HepG2 (cell line): ENCODE results near the gene GNB3. TPM values are rescaled to one million over a fixed set of nuclear protein-coding genes. Genes with fewer than 3 reads are reported as not detected.

ENCODE experiments used
- ATAC-seq: fragments of 200-7000 bp; cut with Tn5 transposase; 3 replicates; pipeline ENCODE4 v1.9.1; 2020; ENCODE audit warnings: mild to moderate bottlenecking, moderate library complexity
- BruUV-seq: library from RNA; stranded (reverse); fragments of 400-500 nt; replicated peaks from 2 replicates; lab custom pipeline; 2021; lab: Mats Ljungman, UMichigan
- CTCF ChIA-PET: fragments of 300-600 bp; formaldehyde crosslinking; extraction: SDS; loops from one replicate; lab custom pipeline; 2021; ENCODE audit warnings: low total read pairs, inconsistent platforms, low intra/inter-chr PET ratio; lab: Yijun Ruan, JAX
- POLR2A ChIA-PET: fragments of 350-600 bp; sonication (Branson Sonifier 250); formaldehyde crosslinking; loops from one replicate; lab custom pipeline; 2020; ENCODE audit warnings: antibody characterized with exemption, inconsistent platforms; lab: Yijun Ruan, JAX
- DNase-seq: peaks from one replicate; pipeline ENCODE4 v3.0.0-alpha.2; 2015; ENCODE audit warnings: low spot score
- FAIRE-seq: peaks from 3 replicates; lab custom pipeline; 2011; peaks lifted over from hg19 to GRCh38; lab: Jason Lieb, UNC
- H2AFZ ChIP-seq: one replicate; pipeline ENCODE4 v1.6.1; 2011; ENCODE audit warnings: low read length, inconsistent platforms
- H3K27ac ChIP-seq: fragments of 300-600 bp; 3 replicates; pipeline ENCODE4 v1.8.0; 2011; ENCODE audit warnings: mixed run types, mild to moderate bottlenecking, mixed read lengths, low read length, inconsistent platforms; ENCODE audit not compliant: insufficient read depth; ENCODE audit errors: extremely low read length
- H3K27me3 ChIP-seq, 2 experiments: fragments of 200-600 bp in 1 of 2; 2 replicates in 1 of 2; 3 replicates in 1 of 2; pipeline versions ENCODE4 v1.6.0 to v1.8.0; 2011; ENCODE audit warnings: low read length in 2 of 2, mild to moderate bottlenecking in 2 of 2, moderate library complexity in 2 of 2, inconsistent platforms in 1 of 2; ENCODE audit not compliant: insufficient read depth in 2 of 2, control insufficient read depth in 1 of 2
- H3K36me3 ChIP-seq, 2 experiments: fragments of 200-600 bp in 1 of 2; replicated peaks in 1 of 2; 2 replicates in 1 of 2; 3 replicates in 1 of 2; pipeline versions ENCODE4 v1.5.1 to v1.8.0; 2011; ENCODE audit warnings: low read length in 2 of 2, inconsistent platforms in 1 of 2; ENCODE audit not compliant: insufficient read depth in 2 of 2, control insufficient read depth in 1 of 2
- H3K4me1 ChIP-seq: 2 replicates; pipeline ENCODE4 v1.5.1; 2012; ENCODE audit warnings: low read length, inconsistent platforms; ENCODE audit not compliant: insufficient read depth
- H3K4me2 ChIP-seq: 2 replicates; pipeline ENCODE4 v1.6.0; 2011; ENCODE audit warnings: low read depth, low read length, inconsistent platforms
- H3K4me3 ChIP-seq, 3 experiments: fragments of 200-600 bp in 1 of 3; sonication (generic), shearing (Covaris generic) in 1 of 3; replicated peaks in 1 of 3; 2 replicates each; pipeline ENCODE4 v1.5.1; 2011 to 2016; ENCODE audit warnings: low read length in 3 of 3, inconsistent platforms in 2 of 3, low read depth in 2 of 3, mild to moderate bottlenecking in 2 of 3, control low read depth in 1 of 3, mixed read lengths in 1 of 3; ENCODE audit not compliant: insufficient read depth in 1 of 3
- H3K79me2 ChIP-seq: one replicate; pipeline ENCODE4 v1.6.1; 2011; ENCODE audit warnings: low read length, inconsistent platforms; ENCODE audit not compliant: insufficient read depth
- H3K9ac ChIP-seq: 2 replicates; pipeline ENCODE4 v1.6.0; 2011; ENCODE audit warnings: mild to moderate bottlenecking, low read depth, low read length, inconsistent platforms; ENCODE audit not compliant: insufficient read depth
- H3K9me3 ChIP-seq: 2 replicates; pipeline ENCODE4 v1.5.1; 2012; ENCODE audit warnings: mild to moderate bottlenecking, low read length
- H4K20me1 ChIP-seq: 2 replicates; pipeline ENCODE4 v1.6.0; 2011; ENCODE audit warnings: inconsistent platforms, mild to moderate bottlenecking, low read length, moderate library complexity; ENCODE audit not compliant: insufficient read depth
- AFF4 ChIP-seq: sonication (generic); formaldehyde crosslinking; IDR thresholded peaks from 2 replicates; pipeline ENCODE4 v1.4.0; 2020; ENCODE audit warnings: missing genetic modification reagents
- ATF7 ChIP-seq, 2 experiments: fragments of 450-650 bp in 1 of 2; sonication (generic) in 1 of 2; formaldehyde crosslinking in 1 of 2; IDR thresholded peaks; 2 replicates each; pipeline versions ENCODE4 v1.4.0 to v1.6.1; 2016 to 2020; ENCODE audit warnings: antibody characterized with exemption in 1 of 2, mild to moderate bottlenecking in 1 of 2, missing genetic modification reagents in 1 of 2
- HNRNPUL1 ChIP-seq: fragments of 200-400 bp; formaldehyde crosslinking; IDR thresholded peaks from 2 replicates; pipeline ENCODE4 v1.6.1; 2017; ENCODE audit warnings: low read depth, mild to moderate bottlenecking, low read length, moderate library complexity
- POGK ChIP-seq: sonication (generic); formaldehyde crosslinking; conservative IDR thresholded peaks from 2 replicates; pipeline ENCODE4 v1.8.0; 2022; ENCODE audit warnings: mild to moderate bottlenecking, moderate library complexity, missing genetic modification reagents
- SSRP1 ChIP-seq: IDR thresholded peaks from 2 replicates; pipeline ENCODE4 v1.6.1; 2016; ENCODE audit warnings: control low read depth
- TBL1XR1 ChIP-seq: fragments of 150-350 bp; IDR thresholded peaks from 2 replicates; pipeline ENCODE4 v1.6.1; 2014; ENCODE audit warnings: borderline replicate concordance, low read length; ENCODE audit not compliant: partially characterized antibody
- ZKSCAN8 ChIP-seq: IDR thresholded peaks from 2 replicates; pipeline ENCODE4 v1.6.1; 2016; ENCODE audit warnings: borderline replicate concordance, missing genetic modification reagents, missing compliant biosample characterization
- ZNF546 ChIP-seq: sonication (generic); formaldehyde crosslinking; conservative IDR thresholded peaks from 2 replicates; pipeline ENCODE4 v1.8.1; 2023; ENCODE audit warnings: mild to moderate bottlenecking, missing genetic modification reagents
- ZNF609 ChIP-seq: sonication (generic); formaldehyde crosslinking; IDR thresholded peaks from 2 replicates; pipeline ENCODE4 v1.4.0; 2020; ENCODE audit warnings: mild to moderate bottlenecking, missing genetic modification reagents, borderline replicate concordance
- ZNF691 ChIP-seq: sonication (generic); formaldehyde crosslinking; IDR thresholded peaks from 2 replicates; pipeline ENCODE4 v1.4.0; 2020; ENCODE audit warnings: missing genetic modification reagents, low read depth, mild to moderate bottlenecking, borderline replicate concordance
- ZNF773 ChIP-seq: sonication (generic); formaldehyde crosslinking; IDR thresholded peaks from 2 replicates; pipeline ENCODE4 v1.4.0; 2020; ENCODE audit warnings: missing genetic modification reagents, borderline replicate concordance
- WGBS: methylation state at CpG from one replicate; pipeline ENCODE4 v1.1.6; 2017; ENCODE audit warnings: low lambda C conversion rate; 5-methylcytosine and 5-hydroxymethylcytosine counted together
- in situ Hi-C: cut with HindIII; loops from 2 replicates; pipeline ENCODE4 v1.10.0; 2017; ENCODE audit warnings: low pct_unique_long_range_greater_than_20kb; ENCODE audit not compliant: extremely low pct_ligation_motif_present
- intact Hi-C: fragments of 100-400 bp; cut with micrococcal nuclease; formaldehyde crosslinking; loops from one replicate; pipeline ENCODE4 v1.10.0; 2022; ENCODE audit not compliant: unreplicated experiment
- polyA plus RNA-seq, 8 experiments: library from polyadenylated mRNA; depleted of rRNA in 3 of 8; stranded (reverse) in 7 of 8; unstranded in 1 of 8; fragments of >200 nt; fragmentation: Illumina TruSeq in 4 of 8; extraction: Trizol in 4 of 8; gene quantifications; 2 replicates each; pipeline versions ENCODE4 v1.2.1 to v1.2.3, GENCODE V29; 2011 to 2016; ENCODE audit warnings: low read depth in 4 of 8, missing spikeins in 1 of 8, mixed read lengths in 1 of 8; ENCODE audit not compliant: insufficient read depth in 1 of 8
- total RNA-seq, 5 experiments: library from RNA; depleted of rRNA; stranded (reverse); fragments of >200 nt; fragmentation: Illumina TruSeq; extraction: Trizol; gene quantifications; 2 replicates each; pipeline ENCODE4 v1.2.3, GENCODE V29; 2016; ENCODE audit warnings: low read depth in 1 of 5

The GNB3 gene
- total and polyA plus RNA-seq, 2 of the 13 experiments (the other 11 are each of a cell fraction or from before 2014, with no cell fraction given), result 1.3 to 3.6 TPM

- ChIA-PET POLR2A (no interaction called here), CTCF (no interaction called here)
- peaks cover 2% of the 10 kb centered on the region for H4K20me1 ChIP-seq
- peaks cover 7% of the 10 kb centered on the region for H3K79me2 ChIP-seq
- no TSS peak for BruUV-seq
- intact Hi-C loops (no loop called here), in situ Hi-C loops (no loop called here)
- no peak overlapping the region for H3K9ac ChIP-seq
- no peaks in the 10 kb centered on the region; a peak in 1 of 5 replicates for H3K27me3 ChIP-seq
- WGBS, result 96% methylated on average over 7 of the region's 11 CpGs
- no peak for DNase-seq
- peaks cover 9% of the 10 kb centered on the region for H3K4me1 ChIP-seq
- H3K4me3 ChIP-seq, result no peak overlapping the region
- no peaks in the 10 kb centered on the region for H3K9me3 ChIP-seq
- H3K36me3 ChIP-seq, result peaks cover 34 to 65% of the 10 kb centered on the region in 2 experiments
- FAIRE-seq, result no peak
- no peak overlapping the region for H3K27ac ChIP-seq
- H2AFZ ChIP-seq, result no peak overlapping the region
- H3K4me2 ChIP-seq, result no peak overlapping the region
- ATAC-seq, result no peak
- TF ChIP-seq ZNF609 (CRISPR knock-in tag), result no peak
- TF ChIP-seq TBL1XR1, result no peak
- no peak for TF ChIP-seq ZNF546 (CRISPR knock-in tag)
- no peak for TF ChIP-seq ZNF773 (CRISPR knock-in tag)
- TF ChIP-seq POGK (CRISPR knock-in tag), result no peak
- TF ChIP-seq ATF7 (IDR thresholded peaks at IDR 0.05), result no peak
- TF ChIP-seq ATF7 (CRISPR knock-in tag; IDR thresholded peaks at IDR 0.05), result no peak
- no peak for TF ChIP-seq ZKSCAN8 (CRISPR knock-in tag)
- no peak for TF ChIP-seq ZNF691
- TF ChIP-seq SSRP1, result no peak
- no peak for TF ChIP-seq AFF4 (CRISPR knock-in tag)
- no peak for TF ChIP-seq HNRNPUL1
Observed at GRCh38 chr12:6863033-6863432, 22.3 kb downstream of the GNB3 start.
